ENCODE measurements around the gene PPM1N. TPM values are rescaled to one million over a fixed set of nuclear protein-coding genes. Genes with fewer than 3 reads are reported as not detected.

PPM1N gene
- total and polyA plus RNA-seq, 2 of the 13 experiments (the other 11 are each of a cell fraction or from before 2014, with no cell fraction given), result 0.31 to 1.8 TPM

DNA sequence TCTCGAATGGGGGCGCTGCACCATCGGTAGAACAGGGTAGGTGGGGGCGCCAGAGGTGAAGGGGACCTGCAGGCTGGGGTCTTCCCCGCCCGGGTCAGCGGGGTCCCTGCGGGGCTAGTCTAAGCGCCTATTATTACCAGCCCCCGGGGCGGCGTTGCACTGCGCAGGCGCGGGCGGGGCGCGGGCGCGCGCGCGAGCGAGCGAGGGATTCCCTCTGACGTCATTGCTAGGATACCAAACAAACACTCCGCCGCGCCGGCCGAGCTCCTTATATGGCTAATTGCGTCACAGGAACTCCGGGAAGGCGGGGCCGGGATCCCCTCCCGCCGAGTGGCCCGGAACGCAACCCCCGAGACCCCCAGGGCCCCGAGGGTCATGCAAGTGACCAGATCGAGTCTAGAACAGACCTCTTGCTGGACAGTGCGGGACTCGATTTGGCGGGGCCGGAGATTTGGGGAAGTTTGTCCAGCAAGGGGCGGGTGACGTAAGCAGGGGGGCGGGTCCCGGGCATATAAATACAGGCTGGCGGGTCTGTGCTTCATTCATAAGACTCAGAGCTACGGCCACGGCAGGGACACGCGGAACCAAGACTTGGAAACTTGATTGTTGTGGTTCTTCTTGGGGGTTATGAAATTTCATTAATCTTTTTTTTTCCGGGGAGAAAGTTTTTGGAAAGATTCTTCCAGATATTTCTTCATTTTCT is 30.6 kb upstream of the PPM1N start, which contains the start of gene FOSB (continued):
- no peak for TF ChIP-seq PLSCR1 (CRISPR knock-in tag; IDR thresholded peaks at IDR 0.05; ENCODE audit: borderline replicate concordance)
- TF ChIP-seq NONO (IDR thresholded peaks at IDR 0.05), result no peak
- TF ChIP-seq NONO (CRISPR knock-in tag; conservative IDR thresholded peaks at IDR 0.05), result no peak
- TF ChIP-seq, protein P1, sequence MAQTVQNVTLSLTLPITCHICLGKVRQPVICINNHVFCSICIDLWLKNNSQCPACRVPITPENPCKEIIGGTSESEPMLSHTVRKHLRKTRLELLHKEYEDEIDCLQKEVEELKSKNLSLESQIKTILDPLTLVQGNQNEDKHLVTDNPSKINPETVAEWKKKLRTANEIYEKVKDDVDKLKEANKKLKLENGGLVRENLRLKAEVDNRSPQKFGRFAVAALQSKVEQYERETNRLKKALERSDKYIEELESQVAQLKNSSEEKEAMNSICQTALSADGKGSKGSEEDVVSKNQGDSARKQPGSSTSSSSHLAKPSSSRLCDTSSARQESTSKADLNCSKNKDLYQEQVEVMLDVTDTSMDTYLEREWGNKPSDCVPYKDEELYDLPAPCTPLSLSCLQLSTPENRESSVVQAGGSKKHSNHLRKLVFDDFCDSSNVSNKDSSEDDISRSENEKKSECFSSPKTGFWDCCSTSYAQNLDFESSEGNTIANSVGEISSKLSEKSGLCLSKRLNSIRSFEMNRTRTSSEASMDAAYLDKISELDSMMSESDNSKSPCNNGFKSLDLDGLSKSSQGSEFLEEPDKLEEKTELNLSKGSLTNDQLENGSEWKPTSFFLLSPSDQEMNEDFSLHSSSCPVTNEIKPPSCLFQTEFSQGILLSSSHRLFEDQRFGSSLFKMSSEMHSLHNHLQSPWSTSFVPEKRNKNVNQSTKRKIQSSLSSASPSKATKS (CRISPR knock-in tag; IDR thresholded peaks at IDR 0.05), result no peak
- no peak for TF ChIP-seq ZNF292 (CRISPR knock-in tag; IDR thresholded peaks at IDR 0.05; ENCODE audit: borderline replicate concordance, low read depth)
- no peak; the same call in 1 of the 2 replicates for TF ChIP-seq HNF4G (IDR thresholded peaks at IDR 0.05; ENCODE audit: borderline replicate concordance, low read depth, low read length)
- no peak for TF ChIP-seq HNF4G (CRISPR knock-in tag; IDR thresholded peaks at IDR 0.05; ENCODE audit: borderline replicate concordance, low read depth)
- TF ChIP-seq ZNF451 (CRISPR knock-in tag; IDR thresholded peaks at IDR 0.05), result no peak
- no peak for TF ChIP-seq NR2C2 (CRISPR knock-in tag; IDR thresholded peaks at IDR 0.05; ENCODE audit: borderline replicate concordance)
- TF ChIP-seq SOX5 (CRISPR knock-in tag; IDR thresholded peaks at IDR 0.05; ENCODE audit: borderline replicate concordance), result no peak
- no peak for TF ChIP-seq SOX6 (IDR thresholded peaks at IDR 0.05)
- TF ChIP-seq SOX6 (CRISPR knock-in tag; IDR thresholded peaks at IDR 0.05), result no peak
- no peak for TF ChIP-seq KLF15 (CRISPR knock-in tag; IDR thresholded peaks at IDR 0.05; ENCODE audit: borderline replicate concordance)
- TF ChIP-seq MBD4 (IDR thresholded peaks at IDR 0.05; ENCODE audit: borderline replicate concordance, low read length), result no peak
- no peak for TF ChIP-seq ZFP1 (CRISPR knock-in tag; IDR thresholded peaks at IDR 0.05)
- TF ChIP-seq ZNF264 (CRISPR knock-in tag; IDR thresholded peaks at IDR 0.05), result 0 out of 2 replicates have a peak, but pooled peaks have one; percentile 25
- no peak; the same call in 1 of the 2 replicates for TF ChIP-seq ZBTB42 (CRISPR knock-in tag; IDR thresholded peaks at IDR 0.05)
- TF ChIP-seq RFX3 (CRISPR knock-in tag; IDR thresholded peaks at IDR 0.05), result no peak; the same call in 1 of the 2 replicates
- no peak for TF ChIP-seq PAWR (CRISPR knock-in tag; IDR thresholded peaks at IDR 0.05; ENCODE audit: borderline replicate concordance)
- TF ChIP-seq ZBTB8A (CRISPR knock-in tag; IDR thresholded peaks at IDR 0.05; ENCODE audit: borderline replicate concordance, low read depth), result no peak
- no peak for TF ChIP-seq NCOA1 (CRISPR knock-in tag; IDR thresholded peaks at IDR 0.05)
- TF ChIP-seq MYPOP (CRISPR knock-in tag; IDR thresholded peaks at IDR 0.05), result no peak
- TF ChIP-seq ZNF138 (CRISPR knock-in tag; IDR thresholded peaks at IDR 0.05; ENCODE audit: low read depth), result no peak
- no peak for TF ChIP-seq ZNF605 (CRISPR knock-in tag; IDR thresholded peaks at IDR 0.05)
- TF ChIP-seq CHD4 (IDR thresholded peaks at IDR 0.05; ENCODE audit: borderline replicate concordance, low read length), result no peak
- no peak for TF ChIP-seq ZNF777 (CRISPR knock-in tag; IDR thresholded peaks at IDR 0.05)
- TF ChIP-seq CREB1 (IDR thresholded peaks at IDR 0.05), result peak; percentile 99
- peak; percentile 95 for TF ChIP-seq CREB1 (CRISPR knock-in tag; IDR thresholded peaks at IDR 0.05)
- TF ChIP-seq KLF16 (CRISPR knock-in tag; IDR thresholded peaks at IDR 0.05), result peak in 1 of 2 experiments; percentile 97; a peak in 2 of 4 replicates
- TF ChIP-seq ZNF83 (CRISPR knock-in tag; IDR thresholded peaks at IDR 0.05; ENCODE audit: borderline replicate concordance), result no peak
